ENCODE data around the gene TAF8. TPM values are rescaled to one million over a fixed set of nuclear protein-coding genes. Genes with fewer than 3 reads are reported as not detected.

TAF8 gene
- total RNA-seq, 1 donor from 2014 or later, result 28.7 TPM

DNA sequence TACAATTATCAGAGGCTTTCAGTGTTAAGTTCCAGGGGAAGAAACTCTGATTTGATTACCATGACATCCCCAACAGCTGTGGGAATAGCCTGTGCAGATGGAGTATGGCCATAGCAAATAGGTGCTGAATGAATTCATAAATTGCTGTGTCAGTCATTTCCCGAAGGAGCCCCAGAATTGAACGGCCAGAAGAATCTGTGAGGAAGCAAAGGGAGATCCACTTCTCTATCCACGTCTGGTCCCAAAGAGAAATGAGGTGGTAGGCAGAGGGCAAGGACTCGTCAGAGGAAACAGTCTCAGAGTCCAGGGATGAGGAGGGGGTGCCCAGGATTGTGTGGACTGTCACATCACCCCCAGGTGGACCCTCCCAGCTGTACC, 3.1 kb upstream of the TAF8 start:
- intact Hi-C loops (cut with DNase I), result loop anchor here (5.0 kb wide), 1 partner anchor 260 kb away; the partner anchor contains the start of gene TOMM6
- no peak for DNase-seq

DNA sequence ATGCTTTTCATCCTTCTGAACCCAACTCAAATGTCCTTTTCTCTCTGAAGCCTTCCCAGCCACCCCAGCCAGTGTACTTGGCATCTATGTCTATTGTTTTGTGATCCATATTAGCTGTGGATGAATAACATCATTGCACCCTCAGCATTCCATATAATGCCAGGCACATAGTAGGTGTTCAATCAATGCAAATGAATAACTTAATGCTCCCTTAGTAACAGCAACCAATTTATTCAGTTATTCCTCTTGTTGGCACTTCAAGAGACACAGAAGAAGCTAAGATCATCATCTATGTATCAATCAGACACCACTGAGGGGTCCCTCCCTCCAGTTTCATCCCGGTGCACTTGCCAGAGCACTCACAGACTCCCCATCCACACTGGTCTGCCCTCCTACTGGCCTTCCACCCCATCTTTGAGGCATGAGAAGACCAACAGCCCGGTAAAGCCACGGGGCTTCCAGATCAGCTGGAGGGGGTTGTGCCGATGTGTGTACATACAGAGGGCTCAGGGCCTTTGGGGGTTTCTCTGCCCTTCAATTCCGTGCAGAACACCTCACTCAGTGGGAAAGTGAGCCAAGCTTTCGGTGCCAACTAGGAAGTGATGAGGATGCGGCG, 2.4 kb upstream of the TAF8 start:
- no peak for DNase-seq
- no peak for ATAC-seq (ENCODE audit: poor library complexity)
- intact Hi-C loops (cut with DNase I), result loop anchor here (5.0 kb wide), 1 partner anchor 261 kb away; the partner anchor contains the start of gene TOMM6

More for the DNA sequence above, 3.1 kb upstream of the TAF8 start:
- no peak for ATAC-seq (ENCODE audit: poor library complexity)

DNA sequence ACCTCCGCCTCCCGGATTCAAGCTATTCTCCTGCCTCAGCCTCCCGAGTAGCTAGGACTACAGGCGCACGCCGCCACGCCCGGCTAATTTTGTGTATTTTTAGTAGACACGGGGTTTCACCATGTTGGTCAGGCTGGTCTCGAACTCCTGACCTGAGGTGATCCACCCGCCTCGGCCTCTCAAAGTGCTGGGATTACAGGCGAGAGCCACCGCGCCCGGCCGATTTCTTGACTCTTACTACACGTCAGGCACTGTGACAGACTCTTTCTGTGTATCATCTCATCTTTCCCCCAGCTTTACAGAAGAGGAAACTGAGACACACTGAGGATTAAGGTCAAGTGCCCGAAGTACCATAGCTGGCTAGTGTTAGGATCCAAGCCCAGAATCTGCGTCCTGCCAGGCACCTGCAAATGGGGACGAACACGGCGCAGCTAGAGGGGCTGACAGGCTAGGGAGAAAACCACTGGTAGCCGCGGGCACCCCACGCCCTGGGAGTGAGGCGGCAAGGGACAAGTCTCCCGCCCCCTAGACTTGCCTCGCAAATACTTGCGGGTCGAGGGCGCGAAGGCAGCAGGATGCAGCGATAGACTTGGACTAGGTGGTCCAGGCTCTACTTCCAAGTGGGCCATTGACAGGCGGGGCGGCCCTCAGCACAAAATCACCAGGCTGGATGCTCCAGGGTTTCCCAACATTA, 1.1 kb upstream of the TAF8 start:
- no peak for DNase-seq
- intact Hi-C loops (cut with DNase I), result loop anchor here (5.0 kb wide), 1 partner anchor 262 kb away; the partner anchor contains the start of gene TOMM6

DNA sequence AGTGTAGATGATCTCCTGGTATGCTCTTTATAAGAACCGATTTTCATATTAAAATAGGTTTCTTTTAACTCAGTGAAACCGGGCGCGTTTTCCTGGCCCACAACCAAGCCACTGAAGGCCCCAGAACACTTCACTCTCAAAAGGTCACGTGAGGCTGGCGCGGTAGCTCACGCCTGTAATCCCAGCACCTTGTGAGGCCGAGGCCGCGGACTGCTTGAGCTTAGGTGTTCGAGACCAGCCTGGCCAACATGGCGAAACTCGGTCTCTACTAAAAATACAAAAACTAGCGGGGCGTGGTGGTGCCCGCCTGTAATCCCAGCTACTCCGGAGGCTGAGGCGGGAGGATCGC, 402 bp upstream of the TAF8 start:
- intact Hi-C loops (cut with DNase I), result loop anchor here (5.0 kb wide), 1 partner anchor 263 kb away; the partner anchor contains the start of gene TOMM6
- peak; percentile 73 for DNase-seq
- no peak for ATAC-seq (ENCODE audit: poor library complexity)

More for the DNA sequence above, 1.1 kb upstream of the TAF8 start:
- ATAC-seq (ENCODE audit: poor library complexity), result no peak

DNA sequence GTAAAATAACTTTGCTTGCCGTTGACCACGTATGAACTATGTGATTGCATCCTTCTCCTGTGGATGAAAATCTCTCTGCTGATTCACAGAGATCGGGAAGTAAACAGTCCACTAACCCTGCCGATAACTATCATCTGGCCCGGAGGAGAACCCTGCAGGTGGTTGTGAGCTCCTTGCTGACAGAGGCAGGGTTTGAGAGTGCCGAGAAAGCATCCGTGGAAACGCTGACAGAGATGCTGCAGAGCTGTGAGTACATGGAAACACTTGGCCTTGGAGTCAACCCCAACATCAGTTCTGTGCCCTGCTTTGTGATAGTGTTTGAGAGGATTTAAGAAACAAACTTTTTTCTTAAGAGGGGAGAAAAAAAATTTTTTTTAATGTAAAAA, 937 bp downstream of the TAF8 start:
- intact Hi-C loops (cut with DNase I), result no loop called here
- ATAC-seq (ENCODE audit: poor library complexity) (no peak), DNase-seq (no peak)

DNA sequence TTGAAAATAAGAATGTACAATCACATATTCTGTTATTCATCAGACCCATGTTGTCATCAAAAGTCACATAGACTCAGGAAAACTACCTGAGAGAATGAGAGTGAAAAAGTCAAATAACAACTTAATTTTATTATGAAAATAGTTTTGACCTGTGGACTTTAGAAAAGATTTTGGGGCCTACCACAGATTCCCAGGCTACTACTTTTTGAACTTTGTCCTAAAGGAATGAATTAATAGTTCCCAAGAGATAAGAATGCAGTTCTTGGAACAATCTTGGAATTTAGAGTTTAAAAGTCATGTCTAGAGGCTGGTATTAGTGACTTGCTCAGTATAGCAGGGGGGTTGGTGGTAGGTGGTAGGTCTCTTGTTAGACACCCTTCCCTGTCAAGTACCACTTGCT, 3.3 kb downstream of the TAF8 start:
- ATAC-seq (ENCODE audit: poor library complexity) (no peak), DNase-seq (no peak)
- intact Hi-C loops (cut with DNase I), result no loop called here

DNA sequence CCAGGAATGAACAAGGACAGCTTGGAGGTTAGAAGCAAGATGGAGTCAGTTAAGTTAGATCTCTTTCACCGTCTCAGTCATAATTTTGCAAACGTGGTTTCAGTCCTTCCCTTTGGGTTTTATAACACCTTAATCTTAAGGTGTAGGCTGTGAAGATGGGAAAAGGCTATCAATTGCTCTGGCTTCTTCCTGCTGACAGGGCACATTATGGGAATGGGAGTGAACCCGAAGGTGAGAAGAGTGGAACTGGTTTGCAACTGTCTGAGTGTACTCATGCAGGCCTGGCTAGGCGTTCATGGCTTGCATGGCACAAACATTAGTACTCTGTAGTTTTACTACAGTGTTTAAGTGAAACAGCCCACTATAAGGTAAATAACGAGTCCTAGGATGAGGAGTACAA, 9.4 kb downstream of the TAF8 start:
- intact Hi-C loops (cut with DNase I), result no loop called here
- no peak for DNase-seq
- ATAC-seq (ENCODE audit: poor library complexity), result no peak

DNA sequence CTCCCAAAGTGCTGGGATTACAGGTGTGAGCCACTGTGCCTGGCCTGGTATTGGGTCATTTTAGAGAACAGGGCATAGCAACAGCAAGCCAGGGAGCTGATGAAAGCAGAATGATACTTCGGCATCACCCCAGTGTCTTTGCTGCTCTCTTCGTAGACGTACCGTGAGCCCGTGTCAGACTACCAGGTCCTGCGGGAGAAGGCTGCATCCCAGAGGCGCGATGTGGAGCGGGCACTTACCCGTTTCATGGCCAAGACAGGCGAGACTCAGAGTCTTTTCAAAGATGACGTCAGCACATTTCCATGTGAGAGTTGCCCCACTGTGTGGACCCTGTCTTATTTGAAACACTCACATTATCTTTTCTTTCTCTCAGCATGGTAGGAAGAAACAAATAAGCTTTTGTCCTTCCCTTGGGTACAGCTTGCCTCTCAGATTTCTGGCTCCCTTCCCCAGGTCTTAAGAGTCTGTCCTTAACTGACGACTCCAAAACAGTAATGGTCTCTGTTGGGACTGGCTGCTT, 15.9 kb downstream of the TAF8 start:
- DNase-seq (no peak), ATAC-seq (ENCODE audit: poor library complexity) (no peak)
- intact Hi-C loops (cut with DNase I), result no loop called here

DNA sequence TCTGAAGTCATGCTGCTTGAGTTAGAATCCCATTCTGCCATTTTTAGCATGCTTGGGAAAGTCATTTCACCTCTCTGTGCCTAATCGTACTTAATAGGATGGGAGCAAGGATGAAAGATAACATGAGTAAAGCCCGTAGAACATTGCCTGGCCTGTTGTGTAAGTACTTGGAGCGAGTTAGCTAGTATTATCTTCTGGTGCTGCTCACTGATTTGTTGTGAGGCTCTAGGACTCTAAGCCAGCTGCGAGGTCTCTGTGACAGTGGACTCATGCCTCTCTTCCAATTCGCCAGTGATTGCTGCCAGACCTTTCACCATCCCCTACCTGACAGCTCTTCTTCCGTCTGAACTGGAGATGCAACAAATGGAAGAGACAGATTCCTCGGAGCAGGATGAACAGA, 17.8 kb downstream of the TAF8 start:
- peak; percentile 90 for ATAC-seq (ENCODE audit: poor library complexity)
- no peak for DNase-seq
- intact Hi-C loops (cut with DNase I), result no loop called here

DNA sequence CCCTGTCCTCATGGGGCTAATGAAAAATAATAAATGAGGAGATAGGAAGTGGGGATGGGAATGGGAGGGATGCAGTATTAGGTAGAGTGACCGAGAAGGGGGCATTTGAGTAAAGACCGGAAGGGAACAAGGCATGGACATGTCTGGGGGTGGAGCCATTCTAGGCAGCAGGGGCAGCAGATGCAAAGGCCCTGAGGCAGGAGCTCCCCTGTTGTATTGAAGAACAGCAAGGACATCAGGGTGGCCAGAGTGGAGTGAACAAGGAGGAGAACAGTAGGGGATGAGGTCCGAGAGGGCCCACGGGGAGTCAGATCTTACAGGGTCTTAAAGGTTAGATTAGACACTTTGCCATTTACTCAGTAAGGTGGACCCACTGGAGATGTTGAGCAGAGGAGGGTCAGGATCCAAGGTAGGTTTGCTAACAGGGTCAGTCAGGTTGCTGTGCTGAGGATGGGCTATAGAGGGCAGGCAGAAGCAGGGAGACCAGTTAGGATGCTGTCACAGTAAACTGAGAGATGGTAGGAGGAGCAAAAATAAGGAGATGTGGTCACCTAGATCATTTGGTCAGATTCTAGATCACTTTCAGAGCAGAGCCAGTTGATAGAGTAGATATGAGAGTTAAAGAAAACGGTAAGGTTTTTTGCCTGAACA, 18.7 kb downstream of the TAF8 start:
- intact Hi-C loops (cut with DNase I), result no loop called here
- DNase-seq (no peak), ATAC-seq (ENCODE audit: poor library complexity) (no peak)

DNA sequence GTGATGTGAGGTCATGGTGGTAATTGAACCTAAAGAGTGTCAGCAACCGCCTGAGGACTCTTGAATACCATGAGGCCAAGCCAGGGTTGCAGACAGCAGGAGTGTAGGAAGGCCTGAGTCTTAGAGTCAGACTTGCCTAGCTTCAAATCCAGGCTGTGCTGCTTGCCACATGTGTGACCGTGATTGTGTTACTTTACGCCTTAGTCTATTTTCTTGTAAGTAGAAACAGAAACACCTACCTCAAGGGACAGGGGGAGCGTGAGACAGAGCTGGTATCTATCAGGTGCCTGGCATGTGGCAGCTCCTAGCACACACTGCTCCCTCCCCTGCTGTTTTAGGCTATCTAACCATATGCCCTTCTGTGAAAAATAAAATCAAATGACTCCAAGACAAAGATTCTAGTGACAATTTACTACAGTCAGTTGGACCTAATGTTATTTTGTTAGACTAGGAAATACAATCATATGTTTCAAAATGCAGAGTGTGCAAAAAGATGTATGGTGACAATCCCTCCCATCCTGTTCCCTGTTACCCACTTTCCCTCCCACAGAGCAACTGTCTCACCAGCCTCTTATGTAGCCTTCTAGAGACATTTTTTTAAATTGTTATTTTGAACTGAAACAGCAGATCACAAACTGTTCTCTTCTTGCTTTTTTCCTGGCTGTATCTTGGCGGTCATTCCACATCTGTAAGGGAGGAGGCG, 21.7 kb downstream of the TAF8 start:
- DNase-seq, result no peak
- intact Hi-C loops (cut with DNase I), result no loop called here
- no peak for ATAC-seq (ENCODE audit: poor library complexity)

DNA sequence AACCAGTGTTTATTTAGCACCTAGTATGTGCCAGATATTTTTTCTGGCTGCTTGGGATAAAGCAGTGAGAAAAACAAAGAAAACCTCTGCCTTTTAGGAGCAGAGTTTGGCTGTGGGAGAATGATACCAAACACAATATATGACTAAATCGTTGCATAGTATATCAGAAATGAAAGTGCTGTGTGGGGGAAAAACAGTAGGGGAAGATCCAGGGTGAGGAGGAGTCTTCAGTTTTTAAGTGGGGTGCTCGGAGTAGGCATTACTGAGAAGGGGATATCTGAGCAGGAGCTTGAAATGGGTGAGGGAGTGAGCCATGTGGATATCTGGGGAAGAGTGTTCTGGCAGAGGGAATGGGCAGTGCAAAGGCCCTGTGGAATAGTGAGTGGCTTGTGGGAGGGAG, 23.0 kb downstream of the TAF8 start:
- intact Hi-C loops (cut with DNase I), result no loop called here
- ATAC-seq (ENCODE audit: poor library complexity) (no peak), DNase-seq (no peak)

DNA sequence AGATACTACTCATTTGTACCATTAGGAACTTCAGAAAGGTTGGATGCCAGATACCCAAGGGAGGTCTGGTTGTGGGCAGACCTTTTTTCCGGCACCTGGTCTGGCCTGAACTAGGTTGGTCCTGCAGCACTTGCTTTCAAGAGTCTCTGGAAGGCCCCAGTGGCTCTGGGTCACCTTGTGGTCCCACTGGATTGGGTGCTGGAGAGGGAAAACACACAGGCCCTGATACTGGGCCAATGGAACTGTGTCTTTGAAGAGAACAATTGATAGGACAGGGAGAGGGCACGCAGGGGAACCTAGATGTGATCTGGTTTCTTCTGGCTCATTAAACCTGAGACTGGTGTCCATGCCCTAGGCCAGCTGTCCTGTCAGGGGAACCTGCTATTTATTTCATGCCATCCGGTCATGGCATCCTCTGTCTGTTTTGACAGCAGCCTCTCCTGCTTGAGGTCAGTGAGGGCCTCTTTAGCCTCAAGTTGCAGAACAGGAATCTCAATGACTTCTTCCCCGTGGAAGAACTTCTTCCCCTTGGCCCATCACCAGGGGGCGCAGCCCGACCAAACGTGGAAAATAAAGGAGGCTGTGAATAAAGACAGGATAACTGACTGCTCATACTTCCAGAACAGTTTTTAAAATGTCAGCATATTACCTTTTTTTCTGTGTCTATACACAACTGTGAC, 25.0 kb downstream of the TAF8 start:
- peak; percentile 87 for DNase-seq
- intact Hi-C loops (cut with DNase I), result loop anchor here (2.0 kb wide), 1 partner anchor 90 kb away; no protein-coding TSS in a partner anchor
- ATAC-seq (ENCODE audit: poor library complexity), result peak; percentile 84

DNA sequence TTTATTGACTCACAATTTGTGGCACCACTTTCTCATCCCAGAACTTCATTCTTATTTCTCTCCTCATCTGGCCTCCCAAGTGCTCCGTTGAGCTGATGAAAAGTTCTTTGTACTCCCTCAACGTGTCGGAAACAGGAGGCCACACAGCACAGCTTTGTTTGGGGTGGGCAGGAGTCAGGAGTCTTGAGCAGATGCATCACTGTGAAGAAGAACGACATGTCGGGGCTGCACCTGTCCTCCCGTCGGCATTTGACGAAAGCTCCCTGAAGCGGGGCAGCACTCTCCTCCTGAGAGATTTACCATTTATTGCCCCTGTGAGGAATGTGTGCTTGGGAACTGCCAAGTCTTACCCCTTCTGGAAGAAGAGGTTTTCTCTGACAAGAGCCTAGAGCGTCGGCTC, 28.1 kb downstream of the TAF8 start:
- intact Hi-C loops (cut with DNase I), result no loop called here
- DNase-seq (no peak), ATAC-seq (ENCODE audit: poor library complexity) (no peak)

DNA sequence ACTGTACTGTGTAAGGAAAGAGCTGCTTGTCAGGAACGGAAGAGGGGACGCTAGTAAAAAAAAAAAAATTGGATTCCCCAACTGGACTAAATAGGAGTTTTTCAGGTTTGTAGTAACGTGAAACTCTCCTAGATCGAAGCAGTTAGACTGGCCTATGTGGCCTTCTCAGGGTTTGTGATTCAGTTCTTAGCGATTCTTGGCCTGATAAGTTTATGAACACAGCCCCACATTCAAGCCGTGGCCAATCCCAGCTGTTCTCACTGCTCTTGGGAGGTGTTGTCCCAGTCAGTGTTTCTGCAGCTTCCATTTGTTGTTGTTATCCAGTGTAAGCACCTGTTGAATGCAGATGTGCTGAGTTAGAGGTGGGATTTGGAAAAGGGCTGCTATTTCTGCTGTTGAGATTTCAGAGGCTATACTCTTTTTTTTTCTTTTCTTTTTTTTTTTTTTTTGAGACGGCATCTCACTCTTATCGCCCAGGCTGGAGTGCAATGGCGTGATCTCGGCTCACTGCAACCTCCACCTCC, 29.7 kb downstream of the TAF8 start:
- ATAC-seq (ENCODE audit: poor library complexity) (no peak), DNase-seq (no peak)
- intact Hi-C loops (cut with DNase I), result no loop called here

DNA sequence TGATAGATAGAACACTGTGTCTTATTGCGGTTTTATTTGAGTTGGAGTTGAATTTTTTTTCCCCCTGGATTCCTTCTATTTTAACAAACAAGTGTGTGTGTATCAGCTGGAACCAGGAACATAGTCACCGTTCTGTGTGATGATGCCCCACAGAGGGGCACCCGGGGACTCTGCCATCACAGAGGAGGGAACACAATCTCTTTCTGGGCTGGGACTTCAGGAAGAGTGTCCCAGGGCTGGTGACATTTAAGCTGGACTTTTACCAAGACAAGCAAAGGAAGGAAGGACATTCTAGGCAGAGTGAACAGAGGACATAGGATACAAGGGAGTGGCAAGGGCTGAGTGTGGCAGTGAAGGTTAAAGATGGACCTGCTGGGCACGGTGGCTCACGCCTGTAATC, 33.2 kb downstream of the TAF8 start:
- intact Hi-C loops (cut with DNase I), result no loop called here
- ATAC-seq (ENCODE audit: poor library complexity) (peak; percentile 24), DNase-seq (no peak)

DNA sequence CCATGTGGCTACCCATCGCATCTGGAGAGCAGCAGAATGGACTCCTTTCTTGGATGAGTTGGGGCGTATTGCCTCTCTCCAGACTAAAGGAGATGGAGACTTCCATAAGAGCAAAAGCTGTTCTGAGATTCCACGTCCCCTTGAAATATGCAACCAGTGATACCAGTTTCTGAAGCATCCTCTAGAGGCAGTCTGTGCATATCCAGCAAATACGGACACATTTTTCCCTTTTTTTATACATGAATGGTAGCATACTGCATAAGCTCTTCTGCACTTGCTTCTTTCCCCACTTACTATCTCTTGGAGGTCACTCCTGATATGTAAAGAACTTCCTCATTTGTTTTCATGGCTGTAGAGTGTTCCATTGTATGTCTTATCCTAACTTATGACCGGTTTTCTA, 34.6 kb downstream of the TAF8 start:
- intact Hi-C loops (cut with DNase I), result no loop called here
- ATAC-seq (ENCODE audit: poor library complexity), result no peak
- DNase-seq, result no peak
